Panc1 (cell line): ENCODE data around the gene RAB28. TPM values are rescaled to one million over a fixed set of nuclear protein-coding genes. Genes with fewer than 3 reads are reported as not detected.

Experiments used
- ATAC-seq: fragments of 200-7000 bp; cut with Tn5 transposase; 2 replicates; pipeline ENCODE4 v1.9.1; 2020; ENCODE audit warnings: mild to moderate bottlenecking, moderate library complexity
- BruUV-seq: library from RNA; stranded (reverse); fragments of 400-500 nt; replicated peaks from 2 replicates; lab custom pipeline; 2021; lab: Mats Ljungman, UMichigan
- CTCF ChIA-PET: fragments of 300-600 bp; sonication (Branson Sonifier 250); formaldehyde crosslinking; loops from one replicate; lab custom pipeline; 2022; ENCODE audit warnings: antibody characterized with exemption; lab: Charles Lee
- POLR2A ChIA-PET: fragments of 300-600 bp; sonication (Branson Sonifier 250); formaldehyde crosslinking; loops from one replicate; lab custom pipeline; 2022; ENCODE audit warnings: antibody characterized with exemption; lab: Charles Lee
- DNase-seq: peaks from one replicate; pipeline ENCODE4 v3.0.0-alpha.2; 2010; ENCODE audit warnings: low read depth, low spot score
- H3K27ac ChIP-seq: 2 replicates; pipeline ENCODE4 v1.5.1; 2011; ENCODE audit warnings: mild to moderate bottlenecking, low read length, inconsistent platforms
- H3K27me3 ChIP-seq: fragments of 200-500 bp; sonication (Bioruptor generic); 2 replicates; pipeline ENCODE4 v1.6.0; 2014; ENCODE audit warnings: low read length, inconsistent platforms; ENCODE audit not compliant: control insufficient read depth, insufficient read depth
- H3K36me3 ChIP-seq: fragments of 200-500 bp; sonication (Bioruptor generic); 2 replicates; pipeline ENCODE4 v1.5.1; 2014; ENCODE audit warnings: inconsistent platforms, mild to moderate bottlenecking, low read length, moderate library complexity; ENCODE audit not compliant: control insufficient read depth, insufficient read depth
- H3K4me1 ChIP-seq: 2 replicates; pipeline ENCODE4 v1.5.1; 2011; ENCODE audit warnings: inconsistent platforms, mild to moderate bottlenecking, low read length, moderate library complexity; ENCODE audit not compliant: control insufficient read depth, insufficient read depth
- H3K4me3 ChIP-seq, 2 experiments: 2 replicates each; pipeline ENCODE4 v1.5.1; 2011 to 2012; ENCODE audit warnings: low read depth in 2 of 2, low read length in 2 of 2, mild to moderate bottlenecking in 2 of 2, inconsistent platforms in 1 of 2, moderate library complexity in 1 of 2
- H3K9me3 ChIP-seq: fragments of 200-500 bp; sonication (Bioruptor generic); 2 replicates; pipeline ENCODE4 v1.5.1; 2014; ENCODE audit warnings: low read depth, mild to moderate bottlenecking, inconsistent platforms, low read length, moderate library complexity; ENCODE audit not compliant: control insufficient read depth, insufficient read depth
- POLR2AphosphoS5 ChIP-seq: IDR thresholded peaks from 2 replicates; pipeline ENCODE4 v1.6.1; 2012; ENCODE audit warnings: mild to moderate bottlenecking, low read depth, low read length, moderate library complexity
- SIN3A ChIP-seq: IDR thresholded peaks from 2 replicates; pipeline ENCODE4 v1.6.1; 2012; ENCODE audit warnings: low read depth, mild to moderate bottlenecking, low read length, moderate library complexity, borderline replicate concordance; ENCODE audit not compliant: insufficient read depth
- TCF7L2 ChIP-seq: IDR thresholded peaks from 2 replicates; pipeline ENCODE4 v1.6.1; 2011; ENCODE audit warnings: mild to moderate bottlenecking, low read depth, low read length, inconsistent platforms
- in situ Hi-C: cut with HindIII; loops from 2 replicates; pipeline ENCODE4 v1.10.0; 2016; ENCODE audit warnings: low sequenced_read_pairs, low pct_unique_long_range_greater_than_20kb
- intact Hi-C: fragments of 100-400 bp; cut with micrococcal nuclease; formaldehyde crosslinking; loops from one replicate; pipeline ENCODE4 v1.10.0; 2022; ENCODE audit not compliant: unreplicated experiment
- total RNA-seq: library from RNA; stranded (reverse); gene quantifications from one replicate; pipeline ENCODE4 v1.2.1, GENCODE V29; 2021; ENCODE audit not compliant: unreplicated experiment
- TF ChIP-seq, protein P1 (sequence below): fragments of 450-650 bp; IDR thresholded peaks from 2 replicates; pipeline ENCODE4 v1.5.1; 2017; ENCODE audit warnings: mild to moderate bottlenecking
- TF ChIP-seq, protein P2 (sequence below), 2 experiments: IDR thresholded peaks; 2 replicates each; pipeline ENCODE4 v1.6.1; 2011 to 2012; ENCODE audit warnings: low read depth in 2 of 2, control low read depth in 1 of 2, low read length in 1 of 2, mild to moderate bottlenecking in 1 of 2, moderate library complexity in 1 of 2; ENCODE audit not compliant: insufficient read depth in 1 of 2

Gene RAB28
- total RNA-seq, 1 experiment from 2014 or later = 10.2 TPM

DNA sequence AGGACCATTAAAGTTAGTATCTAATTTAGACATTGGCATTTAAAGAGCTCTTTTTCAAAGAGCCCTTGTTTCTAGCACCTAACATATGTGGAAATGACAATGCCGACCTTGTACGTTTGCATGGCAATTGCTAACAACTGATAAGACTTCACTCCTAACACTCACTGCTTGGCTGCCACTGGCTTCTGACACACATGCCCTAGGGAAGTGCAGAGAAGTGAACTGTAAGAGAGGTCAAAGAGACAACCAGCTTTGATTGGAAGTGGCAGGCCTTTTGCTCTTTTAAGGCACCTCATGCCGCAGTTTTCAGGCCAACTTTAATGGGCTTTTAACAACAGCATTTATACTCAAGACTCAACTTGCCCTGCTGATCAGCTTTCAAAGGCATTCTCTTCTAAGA, 158.4 kb downstream of the RAB28 start:
- intact Hi-C loops (no loop called here), in situ Hi-C loops (no loop called here)
- BruUV-seq = no TSS peak
- DNase-seq = no peak
- Histone ChIP-seq H3K4me1 (no peaks in the 10 kb centered on the region), H3K27me3 (no peaks in the 10 kb centered on the region), H3K9me3 (no peaks in the 10 kb centered on the region), H3K27ac (no peak overlapping the region), H3K36me3 (no peaks in the 10 kb centered on the region), H3K4me3 (no peak overlapping the region)
- no peak for ATAC-seq
- TF ChIP-seq, protein P1, sequence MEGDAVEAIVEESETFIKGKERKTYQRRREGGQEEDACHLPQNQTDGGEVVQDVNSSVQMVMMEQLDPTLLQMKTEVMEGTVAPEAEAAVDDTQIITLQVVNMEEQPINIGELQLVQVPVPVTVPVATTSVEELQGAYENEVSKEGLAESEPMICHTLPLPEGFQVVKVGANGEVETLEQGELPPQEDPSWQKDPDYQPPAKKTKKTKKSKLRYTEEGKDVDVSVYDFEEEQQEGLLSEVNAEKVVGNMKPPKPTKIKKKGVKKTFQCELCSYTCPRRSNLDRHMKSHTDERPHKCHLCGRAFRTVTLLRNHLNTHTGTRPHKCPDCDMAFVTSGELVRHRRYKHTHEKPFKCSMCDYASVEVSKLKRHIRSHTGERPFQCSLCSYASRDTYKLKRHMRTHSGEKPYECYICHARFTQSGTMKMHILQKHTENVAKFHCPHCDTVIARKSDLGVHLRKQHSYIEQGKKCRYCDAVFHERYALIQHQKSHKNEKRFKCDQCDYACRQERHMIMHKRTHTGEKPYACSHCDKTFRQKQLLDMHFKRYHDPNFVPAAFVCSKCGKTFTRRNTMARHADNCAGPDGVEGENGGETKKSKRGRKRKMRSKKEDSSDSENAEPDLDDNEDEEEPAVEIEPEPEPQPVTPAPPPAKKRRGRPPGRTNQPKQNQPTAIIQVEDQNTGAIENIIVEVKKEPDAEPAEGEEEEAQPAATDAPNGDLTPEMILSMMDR = no peak
- TF ChIP-seq, protein P2, sequence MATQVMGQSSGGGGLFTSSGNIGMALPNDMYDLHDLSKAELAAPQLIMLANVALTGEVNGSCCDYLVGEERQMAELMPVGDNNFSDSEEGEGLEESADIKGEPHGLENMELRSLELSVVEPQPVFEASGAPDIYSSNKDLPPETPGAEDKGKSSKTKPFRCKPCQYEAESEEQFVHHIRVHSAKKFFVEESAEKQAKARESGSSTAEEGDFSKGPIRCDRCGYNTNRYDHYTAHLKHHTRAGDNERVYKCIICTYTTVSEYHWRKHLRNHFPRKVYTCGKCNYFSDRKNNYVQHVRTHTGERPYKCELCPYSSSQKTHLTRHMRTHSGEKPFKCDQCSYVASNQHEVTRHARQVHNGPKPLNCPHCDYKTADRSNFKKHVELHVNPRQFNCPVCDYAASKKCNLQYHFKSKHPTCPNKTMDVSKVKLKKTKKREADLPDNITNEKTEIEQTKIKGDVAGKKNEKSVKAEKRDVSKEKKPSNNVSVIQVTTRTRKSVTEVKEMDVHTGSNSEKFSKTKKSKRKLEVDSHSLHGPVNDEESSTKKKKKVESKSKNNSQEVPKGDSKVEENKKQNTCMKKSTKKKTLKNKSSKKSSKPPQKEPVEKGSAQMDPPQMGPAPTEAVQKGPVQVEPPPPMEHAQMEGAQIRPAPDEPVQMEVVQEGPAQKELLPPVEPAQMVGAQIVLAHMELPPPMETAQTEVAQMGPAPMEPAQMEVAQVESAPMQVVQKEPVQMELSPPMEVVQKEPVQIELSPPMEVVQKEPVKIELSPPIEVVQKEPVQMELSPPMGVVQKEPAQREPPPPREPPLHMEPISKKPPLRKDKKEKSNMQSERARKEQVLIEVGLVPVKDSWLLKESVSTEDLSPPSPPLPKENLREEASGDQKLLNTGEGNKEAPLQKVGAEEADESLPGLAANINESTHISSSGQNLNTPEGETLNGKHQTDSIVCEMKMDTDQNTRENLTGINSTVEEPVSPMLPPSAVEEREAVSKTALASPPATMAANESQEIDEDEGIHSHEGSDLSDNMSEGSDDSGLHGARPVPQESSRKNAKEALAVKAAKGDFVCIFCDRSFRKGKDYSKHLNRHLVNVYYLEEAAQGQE (IDR thresholded peaks at IDR 0.05; ENCODE audit: insufficient read depth in 1 of 2, low read depth in 2 of 2, low read length in 1 of 2) = no peak
- TF ChIP-seq POLR2AphosphoS5 = no peak
- TF ChIP-seq TCF7L2 = no peak
- TF ChIP-seq SIN3A = no peak
- ChIA-PET CTCF (no interaction called here), POLR2A (no interaction called here)

DNA sequence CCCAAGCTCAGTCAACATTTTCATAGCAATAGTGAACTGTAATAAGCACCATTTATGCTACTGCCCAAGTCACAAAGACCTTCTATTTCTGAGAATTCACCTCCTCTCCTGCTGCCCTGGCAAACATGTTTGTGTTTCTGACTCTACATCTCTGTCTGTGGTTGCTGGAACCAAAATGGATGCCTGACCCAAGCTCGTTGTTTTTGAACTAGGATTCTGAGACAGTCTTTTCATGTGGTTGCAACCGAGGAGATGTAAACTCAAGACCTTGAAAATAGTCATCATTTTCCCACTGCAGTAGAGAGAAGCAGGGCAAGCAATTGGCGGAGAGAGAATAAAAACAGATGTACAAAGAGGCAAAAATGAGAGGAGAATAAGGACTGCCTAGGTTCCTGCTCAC, 160.2 kb downstream of the RAB28 start:
- ATAC-seq (no peak), DNase-seq (no peak)
- Histone ChIP-seq H3K27me3 (no peaks in the 10 kb centered on the region), H3K9me3 (no peaks in the 10 kb centered on the region), H3K4me3 (no peak overlapping the region), H3K4me1 (no peaks in the 10 kb centered on the region), H3K36me3 (no peaks in the 10 kb centered on the region), H3K27ac (no peak overlapping the region)
- ChIA-PET CTCF (no interaction called here), POLR2A (no interaction called here)
- BruUV-seq = no TSS peak
- intact Hi-C loops (no loop called here), in situ Hi-C loops (no loop called here)
- TF ChIP-seq TCF7L2 (no peak), POLR2AphosphoS5 (no peak), SIN3A (no peak)
- TF ChIP-seq, protein P1 = no peak
- TF ChIP-seq, protein P2 (IDR thresholded peaks at IDR 0.05; ENCODE audit: insufficient read depth in 1 of 2, low read depth in 2 of 2, low read length in 1 of 2) = no peak
